GM21526 (cell line): ENCODE data around the gene RHEB.
"Not testable (repeated sequence)": the region's sequence is repeated elsewhere in the genome, so short reads cannot be mapped to it uniquely, and the experiment has no call there.

Experiments
- ATAC-seq: cut with Tn5 transposase; IDR thresholded peaks from one replicate; pipeline ENCODE4 v1.9.1; 2021; ENCODE audit warnings: moderate library complexity; ENCODE audit not compliant: unreplicated experiment, low FRiP score

RHEB gene

DNA sequence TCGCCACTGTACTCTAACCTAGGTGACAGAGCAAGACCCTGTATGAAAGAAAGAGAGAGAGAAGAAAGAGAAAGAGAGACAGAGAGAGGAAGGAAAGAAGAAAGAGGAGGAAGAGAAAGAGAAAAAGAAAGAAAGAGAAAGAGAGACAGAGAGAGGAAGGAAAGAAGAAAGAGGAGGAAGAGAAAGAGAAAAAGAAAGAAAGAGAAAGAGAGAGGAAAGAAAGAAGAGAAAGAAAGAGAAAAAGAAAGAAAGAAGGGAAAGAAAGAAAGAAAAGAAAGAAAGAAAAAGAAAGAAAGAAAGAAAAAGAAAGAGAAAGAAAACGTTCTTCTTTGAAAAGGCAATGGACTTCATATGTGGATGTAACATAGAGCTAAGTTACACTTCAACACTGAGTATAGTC lies 16.5 kb upstream of the RHEB start:
- ATAC-seq: not testable (repeated sequence)

DNA sequence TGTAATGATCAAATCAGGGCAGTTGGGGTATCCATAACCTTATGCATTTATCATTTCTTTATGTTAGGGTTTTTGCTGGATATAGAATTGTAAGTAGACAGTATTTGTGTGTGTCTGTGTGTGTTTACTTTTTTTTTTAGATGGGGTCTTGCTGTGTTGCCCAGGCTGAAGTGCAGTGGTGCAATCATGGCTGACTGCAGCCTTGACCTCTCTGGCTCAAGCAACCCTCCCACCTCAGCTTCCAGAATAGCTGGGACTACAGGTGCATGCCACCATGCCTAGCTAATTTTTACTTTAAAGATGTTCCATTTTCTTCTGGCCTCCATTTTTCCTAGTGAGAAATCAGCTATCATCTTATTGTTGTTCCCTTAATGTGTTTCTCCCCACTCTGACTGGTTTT lies 10.1 kb upstream of the RHEB start:
- no peak for ATAC-seq

GRCh38 chr7:151524845-151525244 lies 5.2 kb upstream of the RHEB start:
- ATAC-seq: no peak

- ATAC-seq: no peak
Observed at GRCh38 chr7:151524331-151524730, 4.6 kb upstream of the RHEB start.

DNA sequence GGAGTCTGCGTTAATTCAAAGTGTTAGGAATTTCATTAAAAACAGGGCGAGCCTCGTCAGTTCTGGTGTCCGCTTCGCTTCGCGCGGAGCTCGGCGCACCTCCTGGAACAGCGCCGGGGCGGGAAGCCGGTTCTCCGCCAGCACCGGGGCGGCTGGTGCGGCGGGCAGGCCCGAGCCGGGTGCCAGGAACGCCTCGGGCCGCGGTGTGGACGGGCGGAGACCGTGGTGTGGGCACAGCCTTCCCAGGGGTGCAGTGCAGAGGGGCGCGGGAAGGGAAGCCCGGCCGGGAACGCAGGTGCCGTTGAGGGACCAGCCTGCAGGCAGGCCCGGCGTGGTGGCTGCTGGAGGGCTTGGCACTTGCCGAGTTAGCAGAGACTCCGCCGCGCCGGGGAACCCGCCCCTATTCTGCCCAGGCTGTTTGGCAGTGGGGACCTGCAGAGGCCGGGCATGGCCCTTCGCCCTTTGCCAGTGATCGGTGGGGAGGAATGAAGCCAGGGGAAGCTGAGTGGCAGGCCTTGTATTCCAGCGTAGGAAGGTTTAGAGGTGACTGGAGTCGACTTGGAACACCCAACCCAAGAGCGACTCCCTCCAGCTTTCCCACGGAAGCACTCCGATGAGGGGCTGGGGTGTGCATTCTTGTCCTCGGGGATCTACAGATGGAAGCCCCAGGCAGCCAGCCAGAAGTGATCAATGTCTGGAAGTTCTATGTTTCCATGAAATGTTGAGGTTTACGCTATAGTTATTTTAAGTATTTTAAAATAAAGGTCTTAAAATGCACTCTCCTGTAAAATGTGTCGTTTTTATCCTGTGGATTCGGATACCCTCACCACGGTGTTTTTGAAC lies 945 bp upstream of the RHEB start:
- no peak for ATAC-seq

DNA sequence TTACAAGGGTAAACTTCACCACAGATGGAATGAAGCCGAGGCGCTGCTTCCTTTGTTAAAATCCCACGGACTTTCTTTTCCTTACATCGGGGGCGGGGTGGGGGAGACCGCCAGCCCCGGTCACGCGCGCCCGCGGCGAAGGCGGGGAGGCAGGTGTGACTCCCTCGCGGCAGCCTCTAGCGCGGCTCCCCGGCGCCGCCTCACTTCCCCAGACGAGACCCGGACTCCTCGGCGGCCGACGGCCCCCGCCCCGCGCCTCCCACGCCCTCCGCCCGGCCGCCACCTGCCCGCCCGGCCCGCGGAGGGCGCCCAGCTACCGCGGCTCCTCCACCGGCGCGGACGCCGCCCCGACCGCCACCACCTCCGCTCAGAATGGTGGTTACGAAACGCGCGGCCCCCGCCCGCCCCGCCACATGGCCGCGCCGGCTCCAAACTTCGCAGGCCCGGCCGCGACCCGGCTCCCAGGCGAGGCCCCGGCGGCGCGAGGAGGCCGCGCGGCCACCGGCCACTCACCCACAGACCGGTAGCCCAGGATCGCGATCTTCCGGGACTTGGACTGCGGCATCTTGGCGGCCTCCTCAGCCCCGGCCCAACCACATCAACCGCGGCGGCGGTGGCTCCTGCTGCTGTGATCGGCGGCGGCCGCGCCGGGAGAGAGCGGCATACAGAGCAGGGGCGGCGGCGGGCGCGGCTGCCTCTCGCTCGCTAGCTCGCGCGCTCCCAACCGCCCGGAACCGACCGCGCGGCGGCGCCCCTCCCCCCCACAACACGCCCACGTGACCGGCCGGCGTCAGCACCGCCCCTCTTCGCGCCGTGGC lies 539 bp downstream of the RHEB start:
- peak; percentile 46 for ATAC-seq

DNA sequence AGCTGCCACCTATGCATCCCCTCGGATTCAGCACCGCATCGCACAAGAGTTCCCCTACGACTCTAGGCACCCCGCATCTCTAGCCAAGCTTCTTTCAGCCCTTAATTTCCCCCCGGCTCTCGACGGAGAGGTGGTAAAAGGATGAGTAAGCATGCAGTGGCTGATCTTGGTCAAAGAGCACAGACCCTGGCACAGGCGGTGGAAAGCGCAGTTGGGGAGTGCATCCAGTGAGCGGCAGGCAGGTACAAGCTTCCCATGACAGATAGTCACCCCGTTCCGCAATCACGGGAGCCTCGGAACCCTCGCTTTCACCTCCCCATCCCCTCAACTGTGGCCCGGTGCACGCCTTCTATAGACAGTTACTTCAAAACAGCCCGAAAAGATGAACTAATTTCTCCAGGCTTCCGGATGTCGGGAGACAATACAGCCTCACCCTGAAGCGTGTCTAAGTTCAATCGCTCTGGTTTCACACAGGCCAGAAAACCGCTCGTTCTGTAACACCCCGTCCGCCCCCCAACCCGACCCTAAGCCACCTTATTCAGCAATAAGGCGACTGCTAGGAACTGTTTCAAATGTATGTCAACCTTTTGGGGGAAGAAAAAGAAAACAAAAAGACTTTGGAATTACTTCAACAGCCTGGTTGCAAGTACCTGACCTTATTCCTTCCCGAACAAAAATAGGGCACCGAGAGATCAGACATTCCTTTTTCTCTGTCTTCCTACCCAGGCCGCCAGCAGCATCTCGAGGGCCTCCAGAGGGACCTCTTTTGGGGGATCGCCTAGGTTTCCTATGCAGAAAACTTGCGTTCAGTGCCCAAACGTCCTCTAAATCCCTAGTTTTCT lies 1.4 kb downstream of the RHEB start:
- no peak for ATAC-seq

DNA sequence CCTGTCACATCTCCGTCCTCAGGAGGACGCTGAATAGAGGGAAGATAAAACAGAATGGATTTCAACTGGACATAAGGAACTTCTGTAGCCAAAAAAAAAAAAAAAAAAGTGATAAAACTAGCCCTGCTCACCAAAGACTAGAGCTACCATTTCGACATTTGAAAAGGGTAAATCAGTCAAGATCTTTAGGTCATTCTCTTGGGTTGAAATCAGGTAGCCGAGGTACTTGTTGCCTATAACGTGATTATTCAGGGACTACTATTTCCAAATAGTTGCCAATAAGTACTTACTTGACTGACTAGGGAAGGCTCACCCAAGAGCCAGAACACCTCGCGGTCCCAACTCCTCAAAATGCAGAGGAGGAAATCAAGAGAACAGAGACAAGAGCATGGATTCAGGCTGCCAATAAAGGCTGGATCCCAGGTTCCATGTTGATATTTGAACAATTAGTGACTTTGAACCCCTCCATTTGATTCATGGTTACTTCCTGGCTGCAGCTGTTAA lies 2.0 kb downstream of the RHEB start:
- ATAC-seq: no peak

GRCh38 chr7:151515276-151515565 lies 4.5 kb downstream of the RHEB start:
- no peak for ATAC-seq

DNA sequence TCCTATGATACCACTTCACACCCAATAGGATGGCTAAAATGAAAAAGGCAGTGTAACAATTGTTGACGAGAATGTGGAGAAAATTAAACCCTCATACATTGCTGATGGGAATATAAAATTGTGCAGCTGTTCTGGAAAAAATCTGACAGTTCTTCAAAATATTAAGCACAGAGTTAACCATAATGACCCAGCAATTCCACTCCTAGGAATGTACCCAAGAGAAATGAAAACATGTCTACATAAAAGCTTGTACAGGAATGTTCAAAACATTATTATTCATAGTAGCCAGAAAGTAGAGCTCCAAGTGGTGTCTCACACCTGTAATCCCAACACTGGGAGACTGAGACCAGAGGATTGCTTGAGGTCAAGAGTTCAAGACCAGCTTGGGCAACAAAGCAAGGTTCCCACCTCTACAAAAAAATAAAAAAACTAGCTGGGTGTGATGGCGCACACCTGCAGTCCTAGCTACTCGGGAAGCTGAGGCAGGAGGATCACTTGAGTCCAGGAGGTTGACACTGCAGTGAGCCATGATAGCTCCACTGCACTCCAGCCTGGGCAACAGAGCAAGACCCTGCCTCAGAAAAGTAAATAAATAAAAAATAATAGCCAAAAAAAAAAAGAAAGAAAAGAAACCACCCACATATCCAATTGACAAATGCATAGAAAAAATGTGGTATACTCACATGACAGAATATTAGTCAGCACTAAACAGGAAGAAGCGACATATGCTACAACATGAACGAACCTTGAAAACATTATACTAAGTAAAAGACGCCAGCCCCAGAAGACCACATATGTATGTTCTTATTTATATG lies 5.0 kb downstream of the RHEB start:
- no peak for ATAC-seq

- ATAC-seq: no peak
Observed at GRCh38 chr7:151513133-151513532, 6.6 kb downstream of the RHEB start.

- ATAC-seq: no peak
Observed at GRCh38 chr7:151512353-151512752, 7.3 kb downstream of the RHEB start.

GRCh38 chr7:151511946-151512345 lies 7.7 kb downstream of the RHEB start:
- ATAC-seq: no peak

- no peak for ATAC-seq
Observed at GRCh38 chr7:151511270-151511669, 8.4 kb downstream of the RHEB start.

- ATAC-seq: no peak
Observed at GRCh38 chr7:151509670-151510333, 9.9 kb downstream of the RHEB start.

DNA sequence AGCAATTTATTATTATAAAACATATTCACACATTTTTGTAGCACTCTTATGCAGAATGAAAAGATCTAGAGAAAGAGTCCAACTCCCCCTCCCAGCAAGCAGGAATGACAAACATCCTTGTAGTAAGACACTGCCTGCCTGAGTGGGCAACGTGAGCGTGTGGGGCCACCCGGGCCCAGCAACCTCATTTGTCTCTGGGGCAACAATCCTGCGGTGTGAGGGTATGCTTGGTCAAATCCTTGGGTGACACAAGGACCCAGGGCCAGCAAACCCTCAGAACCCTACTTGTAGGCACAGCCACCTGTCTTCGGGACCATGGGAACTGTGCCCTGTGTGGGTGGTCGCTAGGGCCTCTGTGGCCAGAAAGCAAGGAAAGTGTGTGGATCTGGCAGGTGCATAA lies 10.7 kb downstream of the RHEB start:
- ATAC-seq: no peak

GRCh38 chr7:151507806-151508205 lies 11.9 kb downstream of the RHEB start:
- no peak for ATAC-seq

DNA sequence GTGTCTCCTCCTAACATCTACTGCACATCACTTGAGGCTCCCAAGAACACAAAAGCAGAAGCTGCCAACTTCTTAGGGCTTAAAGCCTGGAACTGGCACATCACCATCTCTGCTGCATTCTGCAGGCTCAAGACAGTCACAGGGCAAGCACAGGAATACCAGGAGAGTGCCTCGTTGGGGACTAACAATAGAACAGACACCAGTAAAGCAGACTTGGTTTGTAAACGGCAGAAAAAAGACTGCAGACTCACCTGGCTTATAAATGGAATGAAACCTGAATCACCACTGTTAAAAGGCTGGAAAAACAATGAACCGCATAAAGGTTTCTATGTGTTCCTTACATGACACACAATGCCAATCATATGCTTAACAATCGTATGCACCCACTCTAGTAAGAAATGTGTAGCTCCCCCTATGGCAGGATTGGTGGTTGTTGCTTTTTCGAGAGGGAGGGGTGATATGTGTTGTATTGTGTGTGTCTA lies 12.8 kb downstream of the RHEB start:
- ATAC-seq: no peak

DNA sequence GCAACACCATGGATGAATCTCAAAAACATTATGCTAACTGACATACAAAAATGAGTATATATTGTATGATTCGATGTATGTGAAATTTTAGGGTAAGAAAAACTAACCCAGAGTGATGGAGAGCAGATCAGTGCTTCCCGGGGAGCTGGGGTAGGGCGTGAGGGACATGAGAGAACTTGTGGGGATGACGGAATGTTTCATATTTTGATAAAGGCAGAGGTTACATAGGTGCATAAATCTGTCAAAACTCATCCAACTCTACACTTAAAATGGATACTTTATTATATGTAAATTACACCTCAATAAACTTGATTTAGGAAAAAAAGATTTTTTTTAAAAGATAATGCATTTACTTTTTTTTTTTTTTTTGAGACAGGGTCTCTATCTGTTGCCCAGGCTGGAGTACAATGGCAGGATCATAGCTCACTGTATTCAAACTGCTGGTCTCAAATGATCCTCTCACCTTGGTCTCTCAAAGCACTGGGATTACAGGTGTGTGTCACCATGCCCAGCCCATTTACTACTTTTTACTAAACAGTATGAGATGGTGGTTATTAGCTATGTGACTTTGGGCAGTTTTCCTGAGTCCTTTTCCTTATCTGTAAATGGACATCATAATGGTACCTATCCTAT lies 13.7 kb downstream of the RHEB start:
- no peak for ATAC-seq
